ENCODE results near the gene ETS2.

Gene ETS2

DNA sequence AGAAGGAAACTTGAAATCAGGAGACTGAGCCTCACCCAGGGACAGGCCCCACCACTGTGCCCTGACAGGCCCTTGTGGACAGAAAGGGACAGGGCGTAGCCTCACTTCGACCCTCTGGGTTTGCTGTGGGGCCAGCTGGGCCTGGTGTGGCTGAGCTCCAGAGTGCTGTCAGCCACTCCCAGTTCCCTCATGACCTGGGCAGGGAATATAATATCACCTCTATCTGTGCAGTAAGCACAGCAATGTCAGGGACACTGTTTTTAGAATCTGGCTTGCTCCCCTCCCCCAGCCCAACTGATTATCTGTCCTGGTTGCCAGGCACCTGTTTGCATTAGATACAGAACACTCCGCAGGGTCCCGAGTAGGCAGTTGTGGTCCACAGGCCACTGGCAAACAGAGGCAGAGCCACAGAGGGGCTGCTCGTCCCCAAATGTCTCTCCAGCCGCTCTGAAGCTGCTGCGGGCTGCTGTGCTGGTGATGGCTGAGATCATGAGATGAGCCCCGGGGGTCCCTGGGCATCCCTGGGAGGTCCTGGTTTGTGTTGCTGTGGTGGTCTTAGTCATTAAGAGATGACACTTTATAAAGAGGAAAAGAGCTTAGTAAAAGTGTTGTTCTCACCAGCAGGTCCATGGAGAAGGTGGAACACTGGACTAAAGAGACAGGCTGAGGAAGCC lies 51.6 kb downstream of the ETS2 start:
- no peaks in the 10 kb centered on the region for H3K36me3 ChIP-seq
- H3K27me3 ChIP-seq = no peaks in the 10 kb centered on the region
- H3K27ac ChIP-seq = no peak overlapping the region
- no peak overlapping the region for H3K4me3 ChIP-seq (ENCODE audit: low read depth in 1 of 2, low read length in 1 of 2)
- no peaks in the 10 kb centered on the region for H3K9me3 ChIP-seq
- H3K4me1 ChIP-seq (ENCODE audit: control insufficient read depth in 1 of 2, insufficient read depth in 1 of 2, low read depth in 1 of 2, low read length in 1 of 2) = peaks cover 0 to 4% of the 10 kb centered on the region in 2 experiments
- TF ChIP-seq, protein P1, sequence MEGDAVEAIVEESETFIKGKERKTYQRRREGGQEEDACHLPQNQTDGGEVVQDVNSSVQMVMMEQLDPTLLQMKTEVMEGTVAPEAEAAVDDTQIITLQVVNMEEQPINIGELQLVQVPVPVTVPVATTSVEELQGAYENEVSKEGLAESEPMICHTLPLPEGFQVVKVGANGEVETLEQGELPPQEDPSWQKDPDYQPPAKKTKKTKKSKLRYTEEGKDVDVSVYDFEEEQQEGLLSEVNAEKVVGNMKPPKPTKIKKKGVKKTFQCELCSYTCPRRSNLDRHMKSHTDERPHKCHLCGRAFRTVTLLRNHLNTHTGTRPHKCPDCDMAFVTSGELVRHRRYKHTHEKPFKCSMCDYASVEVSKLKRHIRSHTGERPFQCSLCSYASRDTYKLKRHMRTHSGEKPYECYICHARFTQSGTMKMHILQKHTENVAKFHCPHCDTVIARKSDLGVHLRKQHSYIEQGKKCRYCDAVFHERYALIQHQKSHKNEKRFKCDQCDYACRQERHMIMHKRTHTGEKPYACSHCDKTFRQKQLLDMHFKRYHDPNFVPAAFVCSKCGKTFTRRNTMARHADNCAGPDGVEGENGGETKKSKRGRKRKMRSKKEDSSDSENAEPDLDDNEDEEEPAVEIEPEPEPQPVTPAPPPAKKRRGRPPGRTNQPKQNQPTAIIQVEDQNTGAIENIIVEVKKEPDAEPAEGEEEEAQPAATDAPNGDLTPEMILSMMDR (IDR thresholded peaks at IDR 0.05) = no peak

DNA sequence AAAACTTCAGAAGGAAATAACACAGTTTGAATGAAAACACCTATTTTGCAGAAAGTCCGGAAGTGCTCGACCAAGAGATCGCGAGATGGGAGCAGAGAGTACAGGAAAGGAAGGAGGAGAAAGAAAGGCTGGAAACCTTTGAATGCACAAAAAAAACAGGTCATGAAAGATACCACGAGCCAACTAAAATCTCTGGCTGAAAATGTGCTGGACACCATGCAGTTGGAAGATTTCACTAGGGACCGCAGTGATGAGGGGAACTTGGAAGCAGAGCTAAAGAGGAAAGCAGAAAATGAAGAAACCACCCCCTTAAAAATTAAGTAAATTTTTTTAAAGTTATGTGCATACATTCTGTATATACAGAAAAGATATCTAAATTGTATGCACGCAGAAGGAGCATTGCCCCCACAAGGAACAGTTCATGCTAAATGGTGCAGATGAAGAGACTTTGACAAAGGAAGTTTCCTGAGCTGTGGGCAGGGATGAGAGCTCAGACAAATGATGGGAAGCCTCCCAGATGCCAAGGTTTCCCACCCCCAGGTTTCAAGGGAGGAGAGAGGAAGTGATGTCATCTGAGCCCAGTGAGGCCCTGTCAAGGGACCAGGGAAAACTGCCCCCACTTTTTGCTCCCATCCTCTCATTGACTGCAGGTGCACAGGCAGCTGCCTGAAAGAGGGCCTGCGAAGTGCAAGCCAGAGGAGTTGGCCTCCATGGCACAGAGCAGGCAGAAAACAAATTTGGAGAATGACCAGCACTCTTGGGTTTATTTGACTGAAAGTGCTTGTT lies 52.5 kb downstream of the ETS2 start:
- Histone ChIP-seq H3K4me1 (ENCODE audit: control insufficient read depth in 1 of 2, insufficient read depth in 1 of 2, low read depth in 1 of 2, low read length in 1 of 2) (peaks cover 0 to 4% of the 10 kb centered on the region in 2 experiments), H3K27ac (no peak overlapping the region), H3K27me3 (no peaks in the 10 kb centered on the region), H3K4me3 (ENCODE audit: low read depth in 1 of 2, low read length in 1 of 2) (no peak overlapping the region), H3K9me3 (no peaks in the 10 kb centered on the region), H3K36me3 (no peaks in the 10 kb centered on the region)
- TF ChIP-seq, protein P1 (IDR thresholded peaks at IDR 0.05) = no peak

DNA sequence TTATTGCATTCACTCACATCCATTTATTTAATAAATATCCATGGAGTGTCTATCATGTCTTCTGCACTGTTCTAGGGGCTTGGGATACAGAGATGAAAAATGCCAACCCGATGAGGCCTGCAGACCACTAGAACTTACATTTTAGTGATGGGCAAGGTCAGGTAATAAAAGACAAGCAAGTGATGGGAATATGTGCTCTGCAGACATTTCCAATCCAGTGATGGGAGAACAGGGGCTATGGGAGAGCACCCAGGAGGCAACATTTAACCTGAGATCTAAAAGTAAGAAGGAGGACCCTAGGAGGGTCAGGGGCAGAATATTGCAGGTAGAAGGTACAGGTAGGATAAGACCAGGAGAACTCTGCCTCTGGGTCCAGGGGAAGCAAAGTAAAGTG lies 53.1 kb downstream of the ETS2 start:
- no peaks in the 10 kb centered on the region for H3K4me1 ChIP-seq (ENCODE audit: control insufficient read depth in 1 of 2, insufficient read depth in 1 of 2, low read depth in 1 of 2, low read length in 1 of 2)
- H3K27me3 ChIP-seq = no peaks in the 10 kb centered on the region
- no peak overlapping the region for H3K27ac ChIP-seq
- no peaks in the 10 kb centered on the region for H3K36me3 ChIP-seq
- TF ChIP-seq, protein P1 (IDR thresholded peaks at IDR 0.05) = no peak
- H3K9me3 ChIP-seq = no peaks in the 10 kb centered on the region
- H3K4me3 ChIP-seq (ENCODE audit: low read depth in 1 of 2, low read length in 1 of 2) = no peak overlapping the region

DNA sequence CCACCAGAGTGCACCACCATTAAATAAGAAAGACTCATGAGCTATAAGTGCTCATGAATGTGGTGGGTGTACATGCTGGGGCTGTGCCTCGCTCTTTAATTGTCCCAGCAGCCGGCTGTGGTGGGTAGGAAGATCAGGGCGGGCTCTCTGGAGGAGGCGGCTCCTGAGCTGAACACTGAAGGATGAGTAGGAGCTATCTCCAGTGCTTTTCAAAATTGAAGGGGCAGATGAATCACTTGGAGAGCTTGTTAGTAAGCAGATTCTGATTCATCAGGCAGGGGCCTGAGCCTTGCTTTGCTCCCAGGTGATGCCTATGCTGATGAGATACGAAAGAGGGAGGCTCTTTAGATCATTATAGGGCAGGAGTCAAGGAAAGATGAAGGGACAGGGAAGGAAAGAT lies 54.1 kb downstream of the ETS2 start:
- Histone ChIP-seq H3K4me3 (ENCODE audit: low read depth in 1 of 2, low read length in 1 of 2) (no peak overlapping the region), H3K27ac (no peak overlapping the region), H3K4me1 (ENCODE audit: control insufficient read depth in 1 of 2, insufficient read depth in 1 of 2, low read depth in 1 of 2, low read length in 1 of 2) (no peaks in the 10 kb centered on the region), H3K27me3 (no peaks in the 10 kb centered on the region), H3K9me3 (no peaks in the 10 kb centered on the region), H3K36me3 (no peaks in the 10 kb centered on the region)
- TF ChIP-seq, protein P1 (IDR thresholded peaks at IDR 0.05) = no peak

DNA sequence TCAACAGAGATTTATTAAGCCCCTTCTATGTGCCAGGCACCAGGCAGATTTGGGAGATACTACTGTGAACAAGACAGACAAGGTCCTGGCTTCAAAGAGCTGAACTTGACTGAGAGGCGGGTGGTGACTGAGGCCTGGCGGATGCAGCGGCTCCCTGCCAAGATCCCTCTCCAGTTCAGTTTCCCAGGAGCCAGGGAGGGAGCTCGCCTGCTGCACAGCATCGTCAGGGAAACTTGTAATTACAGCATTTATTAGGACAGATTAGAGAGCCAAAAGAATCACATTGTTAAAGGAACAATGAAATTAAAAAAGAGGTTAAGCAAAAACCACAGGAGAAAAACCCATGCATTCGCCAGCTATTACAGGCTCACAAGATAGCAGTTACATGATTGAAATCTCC lies 55.3 kb downstream of the ETS2 start:
- H3K9me3 ChIP-seq = no peaks in the 10 kb centered on the region
- no peaks in the 10 kb centered on the region for H3K4me1 ChIP-seq (ENCODE audit: control insufficient read depth in 1 of 2, insufficient read depth in 1 of 2, low read depth in 1 of 2, low read length in 1 of 2)
- TF ChIP-seq, protein P1 (IDR thresholded peaks at IDR 0.05) = no peak
- no peak overlapping the region for H3K4me3 ChIP-seq (ENCODE audit: low read depth in 1 of 2, low read length in 1 of 2)
- no peaks in the 10 kb centered on the region for H3K27me3 ChIP-seq
- no peak overlapping the region for H3K27ac ChIP-seq
- no peaks in the 10 kb centered on the region for H3K36me3 ChIP-seq
